HepG2 (cell line): ENCODE measurements around the gene NAIF1. TPM values are rescaled to one million over a fixed set of nuclear protein-coding genes. Genes with fewer than 3 reads are reported as not detected.

Source experiments
- ATAC-seq: fragments of 200-7000 bp; cut with Tn5 transposase; 3 replicates; pipeline ENCODE4 v1.9.1; 2020; ENCODE audit warnings: mild to moderate bottlenecking, moderate library complexity
- BruUV-seq: library from RNA; stranded (reverse); fragments of 400-500 nt; replicated peaks from 2 replicates; lab custom pipeline; 2021; lab: Mats Ljungman, UMichigan
- CTCF ChIA-PET: fragments of 300-600 bp; formaldehyde crosslinking; extraction: SDS; loops from one replicate; lab custom pipeline; 2021; ENCODE audit warnings: low total read pairs, inconsistent platforms, low intra/inter-chr PET ratio; lab: Yijun Ruan, JAX
- POLR2A ChIA-PET: fragments of 350-600 bp; sonication (Branson Sonifier 250); formaldehyde crosslinking; loops from one replicate; lab custom pipeline; 2020; ENCODE audit warnings: antibody characterized with exemption, inconsistent platforms; lab: Yijun Ruan, JAX
- DNase-seq: peaks from one replicate; pipeline ENCODE4 v3.0.0-alpha.2; 2015; ENCODE audit warnings: low spot score
- FAIRE-seq: peaks from 3 replicates; lab custom pipeline; 2011; peaks lifted over from hg19 to GRCh38; lab: Jason Lieb, UNC
- H2AFZ ChIP-seq: one replicate; pipeline ENCODE4 v1.6.1; 2011; ENCODE audit warnings: low read length, inconsistent platforms
- H3K27ac ChIP-seq: fragments of 300-600 bp; 3 replicates; pipeline ENCODE4 v1.8.0; 2011; ENCODE audit warnings: mixed run types, mild to moderate bottlenecking, mixed read lengths, low read length, inconsistent platforms; ENCODE audit not compliant: insufficient read depth; ENCODE audit errors: extremely low read length
- H3K27me3 ChIP-seq, 2 experiments: fragments of 200-600 bp in 1 of 2; 2 replicates in 1 of 2; 3 replicates in 1 of 2; pipeline versions ENCODE4 v1.6.0 to v1.8.0; 2011; ENCODE audit warnings: low read length in 2 of 2, mild to moderate bottlenecking in 2 of 2, moderate library complexity in 2 of 2, inconsistent platforms in 1 of 2; ENCODE audit not compliant: insufficient read depth in 2 of 2, control insufficient read depth in 1 of 2
- H3K36me3 ChIP-seq, 2 experiments: fragments of 200-600 bp in 1 of 2; replicated peaks in 1 of 2; 2 replicates in 1 of 2; 3 replicates in 1 of 2; pipeline versions ENCODE4 v1.5.1 to v1.8.0; 2011; ENCODE audit warnings: low read length in 2 of 2, inconsistent platforms in 1 of 2; ENCODE audit not compliant: insufficient read depth in 2 of 2, control insufficient read depth in 1 of 2
- H3K4me1 ChIP-seq: 2 replicates; pipeline ENCODE4 v1.5.1; 2012; ENCODE audit warnings: low read length, inconsistent platforms; ENCODE audit not compliant: insufficient read depth
- H3K4me2 ChIP-seq: 2 replicates; pipeline ENCODE4 v1.6.0; 2011; ENCODE audit warnings: low read depth, low read length, inconsistent platforms
- H3K4me3 ChIP-seq, 3 experiments: fragments of 200-600 bp in 1 of 3; sonication (generic), shearing (Covaris generic) in 1 of 3; replicated peaks in 1 of 3; 2 replicates each; pipeline ENCODE4 v1.5.1; 2011 to 2016; ENCODE audit warnings: low read length in 3 of 3, inconsistent platforms in 2 of 3, low read depth in 2 of 3, mild to moderate bottlenecking in 2 of 3, control low read depth in 1 of 3, mixed read lengths in 1 of 3; ENCODE audit not compliant: insufficient read depth in 1 of 3
- H3K79me2 ChIP-seq: one replicate; pipeline ENCODE4 v1.6.1; 2011; ENCODE audit warnings: low read length, inconsistent platforms; ENCODE audit not compliant: insufficient read depth
- H3K9ac ChIP-seq: 2 replicates; pipeline ENCODE4 v1.6.0; 2011; ENCODE audit warnings: mild to moderate bottlenecking, low read depth, low read length, inconsistent platforms; ENCODE audit not compliant: insufficient read depth
- H3K9me3 ChIP-seq: 2 replicates; pipeline ENCODE4 v1.5.1; 2012; ENCODE audit warnings: mild to moderate bottlenecking, low read length
- H4K20me1 ChIP-seq: 2 replicates; pipeline ENCODE4 v1.6.0; 2011; ENCODE audit warnings: inconsistent platforms, mild to moderate bottlenecking, low read length, moderate library complexity; ENCODE audit not compliant: insufficient read depth
- CEBPB ChIP-seq: IDR thresholded peaks from 2 replicates; pipeline ENCODE4 v1.6.1; 2011; ENCODE audit warnings: low read depth, low read length, improper control_type of control experiment, borderline replicate concordance
- FOXA1 ChIP-seq, 2 experiments: fragments of 450-650 bp in 1 of 2; sonication (generic) in 1 of 2; formaldehyde crosslinking in 1 of 2; IDR thresholded peaks; 2 replicates each; pipeline versions ENCODE4 v1.4.0 to v1.6.1; 2016 to 2020; ENCODE audit warnings: missing genetic modification reagents in 1 of 2
- HNRNPK ChIP-seq: fragments of 200-400 bp; formaldehyde crosslinking; IDR thresholded peaks from 2 replicates; pipeline ENCODE4 v1.6.1; 2018; ENCODE audit warnings: low read length, low read depth, moderate library complexity, mild to moderate bottlenecking; ENCODE audit not compliant: poor library complexity, severe bottlenecking
- IKZF4 ChIP-seq: sonication (generic); formaldehyde crosslinking; IDR thresholded peaks from 2 replicates; pipeline ENCODE4 v1.5.1; 2020; ENCODE audit warnings: borderline replicate concordance, mild to moderate bottlenecking, low read depth, missing genetic modification reagents; ENCODE audit errors: not compliant biosample characterization
- MAFG ChIP-seq: sonication (generic); formaldehyde crosslinking; IDR thresholded peaks from 2 replicates; pipeline ENCODE4 v1.5.1; 2020; ENCODE audit warnings: mild to moderate bottlenecking, missing genetic modification reagents
- PCBP2 ChIP-seq: fragments of 200-400 bp; formaldehyde crosslinking; optimal IDR thresholded peaks from 2 replicates; pipeline ENCODE3; 2018; ENCODE audit warnings: low read length, low read depth; ENCODE audit not compliant: poor library complexity, severe bottlenecking
- RBAK ChIP-seq: sonication (generic); formaldehyde crosslinking; IDR thresholded peaks from 2 replicates; pipeline ENCODE4 v1.5.1; 2020; ENCODE audit warnings: mild to moderate bottlenecking, missing genetic modification reagents
- RBFOX2 ChIP-seq: fragments of 200-400 bp; formaldehyde crosslinking; IDR thresholded peaks from 2 replicates; pipeline ENCODE4 v1.6.1; 2017; ENCODE audit warnings: low read depth, mild to moderate bottlenecking, low read length
- ZNF264 ChIP-seq: sonication (generic); formaldehyde crosslinking; IDR thresholded peaks from 2 replicates; pipeline ENCODE4 v1.4.0; 2020; ENCODE audit warnings: missing genetic modification reagents
- ZNF556 ChIP-seq: sonication (generic); formaldehyde crosslinking; IDR thresholded peaks from 2 replicates; pipeline ENCODE4 v1.4.0; 2020; ENCODE audit warnings: mild to moderate bottlenecking, missing genetic modification reagents, borderline replicate concordance
- ZNF788 ChIP-seq: sonication (generic); formaldehyde crosslinking; IDR thresholded peaks from 2 replicates; pipeline ENCODE4 v1.5.0; 2020; ENCODE audit warnings: mild to moderate bottlenecking, missing genetic modification reagents, borderline replicate concordance
- WGBS: methylation state at CpG from one replicate; pipeline ENCODE4 v1.1.6; 2017; ENCODE audit warnings: low lambda C conversion rate; 5-methylcytosine and 5-hydroxymethylcytosine counted together
- in situ Hi-C: cut with HindIII; loops from 2 replicates; pipeline ENCODE4 v1.10.0; 2017; ENCODE audit warnings: low pct_unique_long_range_greater_than_20kb; ENCODE audit not compliant: extremely low pct_ligation_motif_present
- intact Hi-C: fragments of 100-400 bp; cut with micrococcal nuclease; formaldehyde crosslinking; loops from one replicate; pipeline ENCODE4 v1.10.0; 2022; ENCODE audit not compliant: unreplicated experiment
- polyA plus RNA-seq, 8 experiments: library from polyadenylated mRNA; depleted of rRNA in 3 of 8; stranded (reverse) in 7 of 8; unstranded in 1 of 8; fragments of >200 nt; fragmentation: Illumina TruSeq in 4 of 8; extraction: Trizol in 4 of 8; gene quantifications; 2 replicates each; pipeline versions ENCODE4 v1.2.1 to v1.2.3, GENCODE V29; 2011 to 2016; ENCODE audit warnings: low read depth in 4 of 8, missing spikeins in 1 of 8, mixed read lengths in 1 of 8; ENCODE audit not compliant: insufficient read depth in 1 of 8
- total RNA-seq, 5 experiments: library from RNA; depleted of rRNA; stranded (reverse); fragments of >200 nt; fragmentation: Illumina TruSeq; extraction: Trizol; gene quantifications; 2 replicates each; pipeline ENCODE4 v1.2.3, GENCODE V29; 2016; ENCODE audit warnings: low read depth in 1 of 5
- TF ChIP-seq, protein P1 (sequence below): sonication (generic); formaldehyde crosslinking; IDR thresholded peaks from 2 replicates; pipeline ENCODE4 v1.4.0; 2020; ENCODE audit warnings: missing genetic modification reagents
- TF ChIP-seq, protein P2 (sequence below): sonication (generic); formaldehyde crosslinking; conservative IDR thresholded peaks from 2 replicates; pipeline ENCODE4 v1.4.0; 2020; ENCODE audit warnings: missing genetic modification reagents

NAIF1 gene
- total and polyA plus RNA-seq, 2 of the 13 experiments (the other 11 are each of a cell fraction or from before 2014, with no cell fraction given), result 6.0 to 6.9 TPM

DNA sequence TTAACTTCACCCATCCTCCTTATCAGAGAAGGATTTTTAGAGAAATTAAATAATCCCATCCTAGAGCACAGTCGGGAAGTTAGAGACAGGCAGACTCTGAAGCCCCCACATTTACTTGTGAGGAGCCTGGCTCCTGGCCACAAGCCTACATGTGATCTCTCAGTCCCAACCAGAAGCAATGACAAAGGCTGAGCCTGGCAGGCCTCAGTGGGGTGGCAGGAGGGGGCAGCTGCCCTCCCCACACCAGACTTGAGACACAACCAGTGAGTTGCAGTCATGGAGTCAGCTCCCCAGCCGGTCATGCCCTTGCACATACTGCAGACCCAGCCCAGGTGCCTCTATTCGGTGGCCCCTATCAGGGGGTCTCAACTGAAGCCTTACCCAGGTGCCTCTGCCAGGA is 11.0 kb downstream of the NAIF1 start:
- 65% methylated on average over 2 of the region's 3 CpGs for WGBS
- H3K79me2 ChIP-seq, result no peaks in the 10 kb centered on the region
- H2AFZ ChIP-seq, result no peak overlapping the region
- intact Hi-C loops (no loop called here), in situ Hi-C loops (no loop called here)
- POLR2A ChIA-PET, result interaction anchor here (1.4 kb wide), 1 partner anchor 11 kb away, joined by 6 read pairs; the partner anchor contains the start of gene NAIF1
- no TSS peak for BruUV-seq
- no peak for FAIRE-seq
- H3K4me2 ChIP-seq, result peak overlapping the region; percentile 56
- no peaks in the 10 kb centered on the region for H3K9me3 ChIP-seq
- no peak overlapping the region for H3K4me3 ChIP-seq
- no peak overlapping the region for H3K27ac ChIP-seq
- ATAC-seq, result no peak
- no peak overlapping the region for H3K9ac ChIP-seq
- no peaks in the 10 kb centered on the region; a peak in 1 of 5 replicates for H3K27me3 ChIP-seq
- H3K4me1 ChIP-seq, result peaks cover 81% of the 10 kb centered on the region
- no peaks in the 10 kb centered on the region for H3K36me3 ChIP-seq
- no peaks in the 10 kb centered on the region for H4K20me1 ChIP-seq
- DNase-seq, result no peak
- TF ChIP-seq, protein P1, sequence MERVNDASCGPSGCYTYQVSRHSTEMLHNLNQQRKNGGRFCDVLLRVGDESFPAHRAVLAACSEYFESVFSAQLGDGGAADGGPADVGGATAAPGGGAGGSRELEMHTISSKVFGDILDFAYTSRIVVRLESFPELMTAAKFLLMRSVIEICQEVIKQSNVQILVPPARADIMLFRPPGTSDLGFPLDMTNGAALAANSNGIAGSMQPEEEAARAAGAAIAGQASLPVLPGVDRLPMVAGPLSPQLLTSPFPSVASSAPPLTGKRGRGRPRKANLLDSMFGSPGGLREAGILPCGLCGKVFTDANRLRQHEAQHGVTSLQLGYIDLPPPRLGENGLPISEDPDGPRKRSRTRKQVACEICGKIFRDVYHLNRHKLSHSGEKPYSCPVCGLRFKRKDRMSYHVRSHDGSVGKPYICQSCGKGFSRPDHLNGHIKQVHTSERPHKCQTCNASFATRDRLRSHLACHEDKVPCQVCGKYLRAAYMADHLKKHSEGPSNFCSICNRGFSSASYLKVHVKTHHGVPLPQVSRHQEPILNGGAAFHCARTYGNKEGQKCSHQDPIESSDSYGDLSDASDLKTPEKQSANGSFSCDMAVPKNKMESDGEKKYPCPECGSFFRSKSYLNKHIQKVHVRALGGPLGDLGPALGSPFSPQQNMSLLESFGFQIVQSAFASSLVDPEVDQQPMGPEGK (CRISPR knock-in tag), result 0 out of 2 replicates have a peak, but pooled peaks have one; percentile 6
- TF ChIP-seq ZNF788 (CRISPR knock-in tag) (no peak), ZNF264 (no peak)
- TF ChIP-seq, all 625 proteins: peak for 1
- CTCF ChIA-PET, result no interaction called here

DNA sequence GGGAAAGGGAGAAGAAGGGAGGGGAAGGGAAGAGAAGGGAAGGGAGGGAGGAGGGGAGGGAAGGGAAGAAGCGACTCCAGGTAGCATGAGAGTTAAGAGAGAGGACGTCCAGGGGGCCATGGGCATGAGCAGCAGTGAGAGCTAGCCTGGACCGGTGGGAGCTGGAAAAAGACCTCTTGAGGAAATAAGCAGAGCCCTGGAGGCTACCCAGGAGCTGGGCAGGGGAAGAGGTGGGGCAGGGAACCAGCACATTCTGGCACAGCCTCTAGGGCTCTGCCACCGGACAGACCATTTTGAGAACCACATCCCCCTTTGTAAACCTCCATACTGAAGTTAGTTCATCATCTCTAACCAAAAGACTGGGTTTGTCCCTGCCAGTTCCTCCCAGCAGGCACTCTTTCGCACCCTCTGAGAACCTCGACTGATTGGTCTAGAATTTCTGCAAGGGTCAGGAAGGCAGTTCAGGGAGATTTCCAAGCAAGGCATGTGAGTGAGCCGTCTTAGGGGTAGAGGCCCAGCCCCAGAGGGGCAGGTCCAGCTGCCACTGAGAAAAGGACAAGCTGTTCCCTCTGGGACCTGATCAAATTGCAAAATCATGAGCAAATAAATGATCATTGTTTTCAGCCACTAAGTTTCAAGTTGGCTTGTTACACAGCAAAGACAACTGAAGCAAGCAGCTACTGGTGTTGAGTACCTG is 11.6 kb downstream of the NAIF1 start:
- H3K79me2 ChIP-seq, result no peaks in the 10 kb centered on the region
- WGBS, result 19% methylated on average over 7 of the region's 7 CpGs
- no peak overlapping the region for H3K27ac ChIP-seq
- intact Hi-C loops (no loop called here), in situ Hi-C loops (no loop called here)
- CTCF ChIA-PET, result no interaction called here
- ATAC-seq, result no peak
- TF ChIP-seq FOXA1 (IDR thresholded peaks at IDR 0.05) (no peak), FOXA1 (CRISPR knock-in tag; IDR thresholded peaks at IDR 0.05) (0 out of 2 replicates have a peak, but pooled peaks have one; percentile 4), IKZF4 (CRISPR knock-in tag) (no peak), RBAK (CRISPR knock-in tag) (peak; percentile 92), PCBP2 (peak; percentile 90), RBFOX2 (no peak), ZNF556 (no peak), CEBPB (0 out of 2 replicates have a peak, but pooled peaks have one; percentile 12), MAFG (CRISPR knock-in tag) (no peak), HNRNPK (peak; percentile 65)
- TF ChIP-seq, protein P2, sequence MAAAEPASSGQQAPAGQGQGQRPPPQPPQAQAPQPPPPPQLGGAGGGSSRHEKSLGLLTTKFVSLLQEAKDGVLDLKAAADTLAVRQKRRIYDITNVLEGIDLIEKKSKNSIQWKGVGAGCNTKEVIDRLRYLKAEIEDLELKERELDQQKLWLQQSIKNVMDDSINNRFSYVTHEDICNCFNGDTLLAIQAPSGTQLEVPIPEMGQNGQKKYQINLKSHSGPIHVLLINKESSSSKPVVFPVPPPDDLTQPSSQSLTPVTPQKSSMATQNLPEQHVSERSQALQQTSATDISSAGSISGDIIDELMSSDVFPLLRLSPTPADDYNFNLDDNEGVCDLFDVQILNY (CRISPR knock-in tag), result no peak
- BruUV-seq, result no TSS peak
- H3K36me3 ChIP-seq, result no peaks in the 10 kb centered on the region
- no peak overlapping the region for H2AFZ ChIP-seq
- peaks cover 87% of the 10 kb centered on the region for H3K4me1 ChIP-seq
- H3K4me2 ChIP-seq, result peak overlapping the region; percentile 56
- no peaks in the 10 kb centered on the region; a peak in 1 of 5 replicates for H3K27me3 ChIP-seq
- no peaks in the 10 kb centered on the region for H3K9me3 ChIP-seq
- no peak for FAIRE-seq
- no peak overlapping the region for H3K9ac ChIP-seq
- no peak for DNase-seq
- no peaks in the 10 kb centered on the region for H4K20me1 ChIP-seq
- POLR2A ChIA-PET, result interaction anchor here (1.4 kb wide), 1 partner anchor 12 kb away, joined by 6 read pairs; the partner anchor contains the start of gene NAIF1
- H3K4me3 ChIP-seq, result peak overlapping the region in 1 of 3 experiments; percentile 37; a peak in 2 of 6 replicates
